ENCODE data around the gene CUL7.

DNA sequence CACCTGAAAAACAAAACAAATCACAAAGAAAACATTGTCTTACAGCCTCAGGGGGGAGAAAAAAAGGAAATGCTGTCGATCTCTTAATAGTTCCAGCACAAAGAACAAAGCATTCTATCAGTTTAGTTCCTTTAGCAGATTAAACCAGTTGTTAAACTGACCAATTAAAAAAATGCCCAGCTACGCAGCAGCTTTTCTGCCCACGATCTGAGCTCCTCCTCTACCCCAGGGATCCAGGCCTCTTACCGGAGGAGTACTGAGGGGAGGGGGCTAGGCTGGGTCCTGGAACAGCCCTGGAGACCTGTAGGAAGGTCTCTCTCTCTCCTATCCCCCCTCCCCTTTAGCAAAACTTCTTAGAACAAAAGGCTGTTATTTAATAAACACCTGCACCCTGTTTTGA is 35.8 kb upstream of the CUL7 start:
- TF ChIP-seq, protein P1, sequence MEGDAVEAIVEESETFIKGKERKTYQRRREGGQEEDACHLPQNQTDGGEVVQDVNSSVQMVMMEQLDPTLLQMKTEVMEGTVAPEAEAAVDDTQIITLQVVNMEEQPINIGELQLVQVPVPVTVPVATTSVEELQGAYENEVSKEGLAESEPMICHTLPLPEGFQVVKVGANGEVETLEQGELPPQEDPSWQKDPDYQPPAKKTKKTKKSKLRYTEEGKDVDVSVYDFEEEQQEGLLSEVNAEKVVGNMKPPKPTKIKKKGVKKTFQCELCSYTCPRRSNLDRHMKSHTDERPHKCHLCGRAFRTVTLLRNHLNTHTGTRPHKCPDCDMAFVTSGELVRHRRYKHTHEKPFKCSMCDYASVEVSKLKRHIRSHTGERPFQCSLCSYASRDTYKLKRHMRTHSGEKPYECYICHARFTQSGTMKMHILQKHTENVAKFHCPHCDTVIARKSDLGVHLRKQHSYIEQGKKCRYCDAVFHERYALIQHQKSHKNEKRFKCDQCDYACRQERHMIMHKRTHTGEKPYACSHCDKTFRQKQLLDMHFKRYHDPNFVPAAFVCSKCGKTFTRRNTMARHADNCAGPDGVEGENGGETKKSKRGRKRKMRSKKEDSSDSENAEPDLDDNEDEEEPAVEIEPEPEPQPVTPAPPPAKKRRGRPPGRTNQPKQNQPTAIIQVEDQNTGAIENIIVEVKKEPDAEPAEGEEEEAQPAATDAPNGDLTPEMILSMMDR (optimal IDR thresholded peaks at IDR 0.05 in 1 of 3, IDR thresholded peaks at IDR 0.05 in 1 of 3, conservative IDR thresholded peaks at IDR 0.05 in 1 of 3; ENCODE audit: extremely low read depth in 1 of 3, insufficient read depth in 2 of 3, low read length in 3 of 3) = no peak
- no peak for TF ChIP-seq EZH2 (IDR thresholded peaks at IDR 0.05; ENCODE audit: low read length)

All from keratinocyte (primary cell).